Activated naive CD4-positive, alpha-beta T cell treated with anti-CD3 and anti-CD28 coated beads, Interleukin-2, amount 50 U/mL, for 72 hours (primary cell): ENCODE measurements around the gene OSBPL8. TPM values are rescaled to one million over a fixed set of nuclear protein-coding genes. Genes with fewer than 3 reads are reported as not detected.
"Not testable (repeated sequence)": the region's sequence is repeated elsewhere in the genome, so short reads cannot be mapped to it uniquely, and the experiment has no call there.

Experiments used
- ATAC-seq, 2 donors: fragments of 150-1000 bp; cut with Tn5 transposase; 2 replicates each; pipeline ENCODE4 v1.10.0; 2021; ENCODE audit warnings: mild to moderate bottlenecking in 2 of 2, moderate library complexity in 2 of 2
- DNase-seq, 2 donors: peaks; one replicate each; pipeline ENCODE4 v3.0.0; 2021 to 2022; ENCODE audit warnings: low spot score in 2 of 2
- H3K27ac Mint-ChIP-seq, 2 donors: one replicate each; pipeline ENCODE4 v1.8.0; 2022; ENCODE audit warnings: mild to moderate bottlenecking in 2 of 2, mixed read lengths in 2 of 2
- H3K36me3 Mint-ChIP-seq, 2 donors: one replicate each; pipeline ENCODE4 v1.8.0; 2022; ENCODE audit warnings: mixed read lengths in 2 of 2
- H3K9me3 Mint-ChIP-seq, 2 donors: one replicate each; pipeline ENCODE4 v1.8.0; 2022; ENCODE audit warnings: mixed read lengths in 2 of 2
- total RNA-seq, 2 donors: library from RNA; stranded (reverse); gene quantifications; one replicate each; pipeline ENCODE4 v1.2.3, GENCODE V29; 2022

OSBPL8 gene
- total RNA-seq, 2 donors from 2014 or later = 69.7 to 74.0 TPM

DNA sequence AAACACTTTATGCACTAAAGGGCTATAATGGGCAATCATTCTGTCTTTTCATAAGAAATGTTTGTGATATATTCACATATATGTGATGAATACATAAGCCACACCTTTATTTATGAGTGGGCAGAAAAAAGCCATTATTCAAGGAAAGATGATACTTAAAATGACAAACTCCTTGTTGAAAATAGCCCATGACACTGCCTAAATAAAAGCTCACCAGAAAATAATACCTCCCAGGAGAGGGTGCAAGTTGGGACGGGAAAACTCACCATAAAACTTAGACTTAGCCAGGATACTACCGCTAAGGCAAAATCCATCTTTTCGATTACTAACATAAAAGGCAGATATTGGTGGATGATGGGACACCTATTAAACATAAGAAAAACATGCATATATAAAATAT lies 175.6 kb downstream of the OSBPL8 start:
- Mint-ChIP-seq H3K36me3 (peaks cover 0 to 6% of the 10 kb centered on the region in 2 donors), H3K9me3 (no peaks in the 10 kb centered on the region), H3K27ac (no peak overlapping the region)
- DNase-seq (no peak), ATAC-seq (no peak)

DNA sequence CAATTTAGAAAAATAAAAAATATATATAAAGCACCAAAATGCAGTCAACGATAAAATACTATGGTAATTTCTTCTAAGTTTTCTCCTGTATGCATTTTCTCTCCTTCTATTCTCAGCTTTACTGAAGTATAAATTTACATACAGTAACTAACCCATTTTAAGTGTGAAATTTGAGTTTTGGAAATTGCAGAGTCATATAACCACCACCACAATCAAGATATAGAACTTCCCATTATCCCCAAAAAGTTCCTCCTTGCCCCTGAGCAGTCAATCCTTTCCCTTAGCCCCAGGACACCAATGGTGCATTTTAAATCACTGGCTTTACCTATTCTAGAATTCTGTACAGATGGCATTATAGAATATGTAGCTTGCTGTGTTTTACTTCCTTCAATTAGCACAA lies 180.3 kb downstream of the OSBPL8 start:
- ATAC-seq (no peak), DNase-seq (no peak)
- H3K9me3 Mint-ChIP-seq = no peaks in the 10 kb centered on the region
- H3K36me3 Mint-ChIP-seq = peaks cover 6 to 12% of the 10 kb centered on the region in 2 donors
- peak overlapping the region in 1 of 2 donors; percentile 44 for H3K27ac Mint-ChIP-seq

DNA sequence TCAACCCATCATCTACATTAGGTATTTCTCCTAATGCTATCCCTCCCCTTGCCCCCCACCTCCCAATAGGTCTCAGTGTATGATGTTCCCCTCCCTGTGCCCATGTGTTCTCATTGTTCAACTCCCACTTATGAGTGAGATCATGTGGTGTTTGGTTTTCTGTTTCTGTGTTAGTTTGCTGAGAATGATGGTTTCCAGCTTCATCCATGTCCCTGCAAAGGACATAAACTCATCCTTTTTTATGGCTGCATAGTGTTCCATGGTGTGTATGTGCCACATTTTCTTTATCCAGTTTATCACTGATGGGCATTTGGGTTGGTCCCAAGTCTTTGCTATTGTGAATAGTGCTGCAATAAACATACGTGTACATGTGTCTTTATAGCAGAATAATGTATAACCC lies 182.7 kb downstream of the OSBPL8 start:
- H3K9me3 Mint-ChIP-seq, DNase-seq, ATAC-seq: not testable (repeated sequence)
- Mint-ChIP-seq H3K36me3 (peaks cover 6 to 12% of the 10 kb centered on the region in 2 donors), H3K27ac (peak overlapping the region in 1 of 2 donors; percentile 66)

DNA sequence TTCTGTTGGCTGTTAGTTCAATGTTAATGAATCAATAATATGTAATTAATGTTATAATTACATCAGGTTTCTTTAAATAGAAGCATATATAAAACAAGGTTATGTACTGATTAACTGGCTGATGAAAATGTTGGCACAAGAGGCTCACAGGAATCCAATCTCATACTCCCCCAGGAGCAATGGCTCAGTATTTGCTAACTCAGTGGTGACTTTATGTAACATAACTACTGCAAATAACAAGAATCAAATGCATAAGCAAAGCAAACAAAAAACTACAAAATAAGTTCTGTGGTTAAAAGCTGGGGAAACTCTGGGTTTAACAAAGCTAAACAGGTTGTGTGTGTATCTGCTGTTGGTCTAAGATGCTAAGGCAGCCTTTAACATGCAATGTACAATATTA lies 183.6 kb downstream of the OSBPL8 start:
- Mint-ChIP-seq H3K36me3 (peaks cover 6 to 12% of the 10 kb centered on the region in 2 donors), H3K27ac (no peak overlapping the region), H3K9me3 (no peaks in the 10 kb centered on the region)
- DNase-seq (no peak), ATAC-seq (no peak)

DNA sequence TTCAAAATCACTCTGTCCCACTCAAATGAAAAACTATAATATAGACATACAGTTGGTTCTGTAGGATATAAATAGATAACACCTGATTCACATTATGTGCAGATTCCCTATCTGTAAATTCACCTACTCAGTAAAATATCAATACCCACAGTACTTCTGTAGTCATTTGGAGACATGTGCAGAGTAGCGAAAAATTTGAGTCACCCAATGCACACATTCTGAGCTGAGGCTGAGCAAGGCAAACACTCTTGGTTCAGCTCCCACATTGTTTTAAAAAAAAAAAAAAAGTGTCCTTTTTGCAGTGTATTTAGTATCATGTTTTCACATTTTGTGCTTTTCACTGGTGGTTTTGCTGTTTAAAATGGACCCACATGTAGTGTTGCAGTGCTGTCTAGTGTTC lies 184.1 kb downstream of the OSBPL8 start:
- no peak overlapping the region for H3K27ac Mint-ChIP-seq
- H3K36me3 Mint-ChIP-seq = peaks cover 6 to 12% of the 10 kb centered on the region in 2 donors
- peak in 1 of 2 donors; percentile 62 for ATAC-seq
- no peak for DNase-seq
- H3K9me3 Mint-ChIP-seq = no peaks in the 10 kb centered on the region

DNA sequence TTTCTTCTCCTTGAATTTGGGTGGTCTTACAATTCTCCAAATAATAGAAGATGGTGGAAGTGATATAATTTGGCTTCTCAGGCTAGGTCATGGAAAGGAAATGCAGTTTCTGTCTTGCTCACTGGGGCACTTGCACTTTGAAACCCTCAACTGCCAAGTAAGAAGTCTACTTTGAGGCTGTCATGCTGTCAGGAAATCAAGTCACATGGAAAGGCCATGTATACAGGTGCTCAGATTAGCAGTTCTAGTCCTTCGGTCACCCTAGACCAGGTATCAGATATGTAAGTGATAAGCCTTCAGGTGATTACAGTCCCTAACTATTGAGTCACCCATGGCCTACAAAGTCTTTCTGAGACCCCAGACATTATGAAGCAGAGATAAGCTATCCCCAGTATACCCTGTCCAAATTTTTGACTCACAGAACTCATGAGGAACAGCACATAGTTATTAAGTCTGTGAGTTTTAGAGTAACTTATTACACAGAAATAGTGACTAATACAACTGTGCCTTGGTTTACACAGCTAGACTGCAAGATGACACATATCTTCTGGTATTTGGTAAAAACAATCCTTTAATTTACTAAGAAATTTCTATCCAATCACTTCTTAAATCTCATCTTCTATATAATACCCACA lies 185.1 kb downstream of the OSBPL8 start:
- DNase-seq (no peak), ATAC-seq (peak; percentile 37 to 75)
- H3K27ac Mint-ChIP-seq = no peak overlapping the region
- H3K9me3 Mint-ChIP-seq = no peaks in the 10 kb centered on the region
- peaks cover 6 to 18% of the 10 kb centered on the region in 2 donors for H3K36me3 Mint-ChIP-seq

DNA sequence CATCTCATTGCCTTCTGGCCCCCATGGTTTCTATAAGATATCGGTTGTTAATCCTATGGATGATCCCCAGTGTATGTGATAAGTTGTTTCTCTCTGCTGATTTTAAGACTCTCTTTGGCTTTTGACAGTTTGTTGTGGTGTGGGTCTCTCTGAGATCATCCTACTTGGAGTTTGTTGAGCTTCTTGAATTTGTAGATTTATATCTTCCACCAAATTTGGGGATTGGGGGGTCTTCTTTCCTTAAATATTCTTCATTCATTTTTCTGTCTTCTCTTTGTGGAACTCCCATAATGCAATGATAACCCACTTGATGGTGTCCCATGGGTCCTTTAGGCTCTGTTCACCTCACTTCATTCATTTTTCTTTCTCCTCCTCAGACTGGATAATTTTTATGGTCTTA lies 191.3 kb downstream of the OSBPL8 start:
- DNase-seq = no peak
- H3K9me3 Mint-ChIP-seq = peaks cover 7 to 11% of the 10 kb centered on the region in 2 donors
- H3K36me3 Mint-ChIP-seq = peaks cover 41 to 51% of the 10 kb centered on the region in 2 donors
- no peak overlapping the region for H3K27ac Mint-ChIP-seq
- ATAC-seq = no peak

DNA sequence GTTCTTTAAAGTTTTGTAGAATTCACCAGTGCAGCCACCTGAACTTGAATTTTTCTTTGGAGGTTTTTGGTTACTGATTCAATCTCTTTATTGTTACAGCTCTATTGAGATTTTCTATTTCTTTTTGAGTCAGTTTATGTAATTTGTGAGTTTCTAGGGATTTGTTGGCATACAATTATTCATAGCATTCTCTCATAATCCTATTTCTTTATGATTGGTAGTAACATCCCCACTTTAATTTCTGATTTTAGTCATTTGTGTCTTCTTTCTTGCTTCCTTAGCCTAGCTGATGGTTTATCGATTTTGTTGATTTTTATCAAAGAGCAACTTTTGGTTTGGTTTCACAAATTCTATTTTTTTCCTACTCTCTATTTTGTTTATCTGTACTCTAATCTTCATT lies 193.4 kb downstream of the OSBPL8 start:
- peaks cover 7 to 11% of the 10 kb centered on the region in 2 donors for H3K9me3 Mint-ChIP-seq
- ATAC-seq = peak in 1 of 2 donors; percentile 61
- no peak for DNase-seq
- H3K27ac Mint-ChIP-seq = peak overlapping the region in 1 of 2 donors; percentile 42
- H3K36me3 Mint-ChIP-seq = peaks cover 41 to 51% of the 10 kb centered on the region in 2 donors

DNA sequence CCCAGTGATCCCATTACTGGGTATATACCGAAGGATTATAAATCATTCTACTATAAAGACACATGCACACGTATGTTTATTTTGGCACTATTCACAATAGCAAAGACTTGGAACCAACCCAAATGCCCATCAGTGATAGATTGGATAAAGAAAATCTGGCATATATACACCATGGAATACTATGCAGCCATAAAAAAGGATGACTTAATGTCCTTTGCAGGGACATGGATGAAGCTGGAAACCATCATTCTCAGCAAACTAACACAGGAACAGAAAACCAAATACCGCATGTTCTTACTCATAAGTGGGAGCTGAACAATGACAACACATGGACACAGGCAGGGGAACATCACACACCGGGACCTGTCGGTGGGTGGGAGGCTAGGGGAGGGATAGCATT lies 195.4 kb downstream of the OSBPL8 start:
- not testable (repeated sequence) for H3K27ac Mint-ChIP-seq

DNA sequence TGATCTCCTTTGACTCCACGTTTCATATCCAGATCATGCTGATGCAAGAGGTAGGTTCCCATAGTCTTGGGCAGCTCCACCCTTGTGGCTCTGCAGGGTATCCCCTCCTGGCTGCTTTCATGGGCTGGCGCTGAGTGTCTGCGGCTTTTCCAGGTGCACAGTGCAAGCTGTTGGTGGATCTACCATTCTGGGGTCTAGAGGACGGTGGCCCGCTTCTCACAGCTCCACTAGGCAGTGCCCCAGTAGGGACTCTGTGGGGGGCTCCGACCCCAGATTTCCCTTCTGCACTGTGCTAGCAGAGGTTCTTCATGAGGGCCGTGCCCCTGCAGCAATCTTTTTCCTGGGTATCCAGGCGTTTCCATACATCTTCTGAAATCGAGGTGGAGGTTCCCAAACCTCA lies 199.3 kb downstream of the OSBPL8 start:
- no peak overlapping the region for H3K27ac Mint-ChIP-seq
- ATAC-seq (no peak), DNase-seq (no peak)
- H3K36me3 Mint-ChIP-seq = peaks cover 4 to 12% of the 10 kb centered on the region in 2 donors
- no peaks in the 10 kb centered on the region for H3K9me3 Mint-ChIP-seq

More for the DNA sequence above, 195.4 kb downstream of the OSBPL8 start:
- Mint-ChIP-seq H3K36me3 (peaks cover 41 to 42% of the 10 kb centered on the region in 2 donors), H3K9me3 (peaks cover 7 to 11% of the 10 kb centered on the region in 2 donors)
- DNase-seq, ATAC-seq: not testable (repeated sequence)

DNA sequence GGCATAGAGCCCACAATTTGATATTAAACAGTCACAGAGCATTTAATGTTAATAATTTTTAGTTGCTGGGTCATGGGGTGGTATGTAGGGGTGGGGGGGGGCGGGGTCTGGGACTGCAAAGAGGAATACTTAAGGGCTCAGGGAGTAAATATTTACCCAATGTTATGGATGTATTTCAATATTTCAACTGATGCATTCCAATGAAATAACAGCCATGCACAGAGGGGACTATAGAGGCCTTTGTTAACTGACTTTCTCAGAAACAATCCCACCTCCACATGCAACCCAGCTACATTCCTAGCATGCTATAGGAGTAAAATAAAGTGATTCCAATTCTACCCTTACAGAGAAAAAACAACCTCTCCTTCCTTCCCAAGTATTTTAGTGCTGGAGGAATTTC lies 203.5 kb downstream of the OSBPL8 start:
- H3K9me3 Mint-ChIP-seq = no peaks in the 10 kb centered on the region
- DNase-seq (no peak), ATAC-seq (no peak)
- peaks cover 0 to 6% of the 10 kb centered on the region in 2 donors for H3K36me3 Mint-ChIP-seq
- H3K27ac Mint-ChIP-seq = no peak overlapping the region

DNA sequence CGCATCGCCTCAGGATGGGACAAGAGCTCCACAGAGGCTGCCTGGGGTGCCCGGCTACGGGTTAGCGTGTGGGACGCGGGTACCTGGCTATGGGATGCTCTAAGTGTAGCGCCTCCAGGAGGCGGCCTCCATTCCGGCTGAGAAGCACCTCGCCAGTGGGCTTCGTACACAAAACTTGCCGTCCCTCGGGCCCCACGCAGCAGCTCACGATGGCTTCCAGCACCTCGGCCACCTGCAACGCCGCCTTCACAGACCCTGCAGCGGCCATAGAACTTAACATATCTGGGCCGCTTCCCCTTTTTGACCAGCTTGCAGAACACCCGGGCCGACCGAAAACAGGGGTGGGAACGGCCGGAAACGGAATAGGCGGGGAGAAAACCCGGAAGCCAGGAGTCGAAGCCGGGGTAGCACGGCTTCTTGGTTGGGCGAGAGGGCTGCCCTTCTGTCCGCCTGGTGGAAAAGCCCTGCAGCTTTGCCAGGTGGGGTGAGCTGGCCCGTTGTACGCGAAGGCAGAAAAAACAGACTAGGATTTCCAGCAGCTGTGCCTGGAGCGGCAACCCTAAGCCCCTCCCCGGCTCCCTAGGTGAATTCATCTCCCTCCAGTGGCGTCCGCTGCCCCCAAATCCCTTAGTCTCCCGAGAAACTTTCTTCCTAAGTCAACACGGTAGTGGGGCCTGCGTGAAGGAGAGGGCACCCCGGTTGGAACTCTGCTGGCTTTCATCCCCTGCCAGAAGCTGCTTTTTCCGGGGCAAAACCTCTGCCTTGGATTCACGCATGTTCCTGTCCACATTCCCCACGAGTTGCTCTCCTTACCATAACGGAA lies 211.3 kb downstream of the OSBPL8 start, which contains the start of gene BBS10:
Gene BBS10, minus strand, starts transcription at position 337 of the 823 bp plus-strand sequence. Its CDS starts 57 bp downstream, at position 280.
- peak; percentile 87 to 94 for ATAC-seq
- DNase-seq = peak; percentile 81 to 90
- Mint-ChIP-seq H3K27ac (peak within 1 kb of the TSS; percentile 95), H3K9me3 (no peaks in the 10 kb centered on the region), H3K36me3 (peaks cover 0 to 14% of the 10 kb centered on the region in 2 donors)

DNA sequence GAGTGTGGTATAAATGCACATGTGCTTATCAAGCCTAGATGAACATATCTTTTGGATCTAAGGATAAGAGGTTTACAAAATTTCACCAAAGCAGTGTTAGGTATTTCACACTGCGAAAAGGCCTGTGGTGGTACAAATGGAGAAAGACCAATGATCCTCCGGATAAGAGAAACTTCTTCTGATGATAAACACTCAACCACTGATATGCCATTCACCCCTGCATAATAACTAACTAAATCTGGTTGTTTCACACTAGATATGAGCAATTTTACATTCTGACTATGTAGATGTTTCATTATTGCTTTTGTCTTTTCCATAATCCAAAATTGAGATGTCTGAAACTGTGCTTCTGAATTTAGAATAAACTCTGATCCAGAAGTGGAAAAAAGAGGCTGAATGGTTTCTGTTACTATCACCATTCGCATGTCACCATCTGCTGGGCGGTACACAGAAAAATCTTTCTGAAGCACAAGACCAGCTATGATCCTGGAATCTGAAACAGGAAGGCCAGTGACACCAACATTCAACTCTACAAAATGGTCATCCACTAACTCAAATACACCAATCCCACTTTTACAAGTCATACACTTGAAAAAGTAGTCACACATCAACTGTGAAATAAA lies 212.7 kb downstream of the OSBPL8 start:
- H3K36me3 Mint-ChIP-seq = peaks cover 0 to 14% of the 10 kb centered on the region in 2 donors
- no peaks in the 10 kb centered on the region for H3K9me3 Mint-ChIP-seq
- peak; percentile 39 to 65 for ATAC-seq
- peak overlapping the region in 1 of 2 donors; percentile 95 for H3K27ac Mint-ChIP-seq
- no peak for DNase-seq

DNA sequence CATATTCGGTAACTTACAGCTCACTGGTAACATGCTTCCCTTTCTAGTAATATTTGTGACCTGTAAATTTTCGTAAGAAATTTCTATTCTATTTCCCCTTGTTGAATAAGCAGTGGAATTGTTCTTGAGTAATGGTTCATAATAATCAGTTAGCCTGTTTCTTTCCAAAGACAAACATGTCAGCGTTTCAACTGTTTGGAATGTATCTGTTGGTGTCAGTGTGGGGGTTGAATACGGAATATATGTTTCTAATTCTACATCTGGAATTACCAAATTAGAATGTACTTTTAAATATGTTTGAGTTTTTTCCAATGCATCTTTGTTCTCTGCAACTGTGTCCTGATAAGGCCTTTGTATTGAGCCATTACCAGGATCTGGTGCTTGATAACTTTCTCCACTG lies 213.3 kb downstream of the OSBPL8 start:
- Mint-ChIP-seq H3K9me3 (no peaks in the 10 kb centered on the region), H3K27ac (peak overlapping the region in 1 of 2 donors; percentile 95), H3K36me3 (peaks cover 0 to 14% of the 10 kb centered on the region in 2 donors)
- ATAC-seq = no peak
- no peak for DNase-seq

DNA sequence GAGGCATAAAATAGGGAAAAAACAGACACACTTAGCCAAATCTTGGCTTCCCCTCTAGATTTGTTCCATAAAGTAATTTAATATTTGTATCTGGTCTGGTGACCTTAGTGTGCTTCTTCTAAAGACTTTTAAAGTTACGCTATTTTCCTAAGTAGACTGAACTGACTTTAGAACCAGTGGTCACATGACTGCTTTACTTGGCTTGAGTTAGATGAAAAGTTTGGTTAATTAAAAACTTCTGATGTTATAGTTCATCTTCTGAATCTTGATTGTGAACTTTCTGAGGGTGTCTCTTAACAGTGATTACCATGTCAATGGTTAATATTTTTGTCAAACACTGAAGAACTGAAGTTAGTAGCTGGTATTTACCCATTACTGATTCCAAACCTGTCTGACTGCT lies 214.0 kb downstream of the OSBPL8 start:
- H3K36me3 Mint-ChIP-seq = peaks cover 0 to 14% of the 10 kb centered on the region in 2 donors
- H3K9me3 Mint-ChIP-seq = no peaks in the 10 kb centered on the region
- no peak for ATAC-seq
- no peak for DNase-seq
- no peak overlapping the region for H3K27ac Mint-ChIP-seq

DNA sequence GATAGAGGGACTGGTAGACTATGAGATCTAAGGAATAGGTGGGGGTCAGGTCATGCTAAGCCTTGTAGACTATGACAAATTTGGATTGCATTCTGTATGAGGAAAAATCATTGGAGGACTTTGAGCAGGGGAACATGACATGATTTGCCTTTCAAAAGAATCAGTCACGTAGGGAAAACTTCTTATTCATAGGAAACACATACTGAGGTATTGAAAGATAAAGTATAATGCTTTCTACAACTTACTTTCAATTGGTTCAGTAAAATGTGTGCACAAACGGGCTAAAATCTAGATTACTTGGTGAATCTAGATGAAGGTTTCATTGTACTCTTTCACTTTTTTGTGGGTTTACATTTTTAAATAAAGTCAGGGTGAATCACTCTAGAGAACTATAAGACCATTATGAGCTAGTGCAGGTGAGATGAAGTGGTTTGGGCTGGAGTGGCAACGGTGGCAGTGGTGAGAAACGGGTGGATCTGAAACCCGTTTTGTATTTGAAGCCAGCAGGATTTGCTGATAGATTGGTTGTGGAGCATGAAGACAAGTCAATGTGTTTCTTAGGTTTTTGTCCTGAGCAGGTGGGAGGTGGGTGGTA lies 218.0 kb downstream of the OSBPL8 start:
- H3K9me3 Mint-ChIP-seq = no peaks in the 10 kb centered on the region
- H3K27ac Mint-ChIP-seq = no peak overlapping the region
- DNase-seq (no peak), ATAC-seq (peak; percentile 73 to 74)
- no peaks in the 10 kb centered on the region for H3K36me3 Mint-ChIP-seq
